ENCODE results near the gene POLH.

POLH gene

DNA sequence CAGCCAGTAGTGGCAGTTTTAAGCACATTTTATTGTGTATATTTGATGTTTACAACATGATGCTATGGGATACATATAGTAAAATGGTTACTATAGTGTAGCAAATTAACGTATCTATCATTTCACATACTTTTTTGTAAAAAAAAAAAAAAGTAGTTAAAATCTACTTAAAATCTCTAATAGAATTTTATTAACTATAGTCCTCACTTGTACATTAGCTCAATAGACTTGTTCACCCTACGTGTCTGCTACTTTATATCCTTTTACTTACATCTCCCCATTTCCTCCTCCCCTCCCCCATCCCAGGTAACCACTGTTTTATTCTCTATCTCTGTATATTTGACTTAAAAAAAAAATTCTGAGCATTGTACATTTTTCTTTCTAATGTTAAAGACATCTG is 30.0 kb downstream of the POLH start:
- no peak for DNase-seq (ENCODE audit: low read depth)

DNA sequence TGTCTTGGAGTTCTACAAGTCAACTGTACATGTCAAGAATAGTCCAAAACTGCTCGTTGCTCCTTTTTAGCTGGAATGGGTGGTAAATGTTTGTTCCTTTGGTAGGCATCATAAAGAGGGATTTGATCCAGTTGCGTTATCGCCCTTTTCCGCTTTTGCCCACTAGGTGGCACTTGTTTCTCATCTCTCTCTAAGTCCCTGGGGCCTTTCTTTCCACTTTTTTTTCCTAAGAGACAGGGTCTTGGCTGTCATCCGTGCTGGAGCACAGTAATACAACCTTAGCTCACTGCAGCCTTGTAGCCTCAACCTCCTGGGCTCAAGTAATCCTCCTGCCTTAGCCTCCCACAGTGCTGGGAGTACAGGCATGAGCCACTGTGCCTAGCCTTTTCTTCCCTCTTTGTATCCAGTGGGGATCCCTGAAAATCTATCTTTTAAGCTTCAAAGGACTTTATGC is 32.4 kb downstream of the POLH start:
- peak; percentile 40 for DNase-seq (ENCODE audit: low read depth)

- no peak for DNase-seq (ENCODE audit: low read depth)
Measured at GRCh38 chr6:43608807-43609206, 32.8 kb downstream of the POLH start.

DNA sequence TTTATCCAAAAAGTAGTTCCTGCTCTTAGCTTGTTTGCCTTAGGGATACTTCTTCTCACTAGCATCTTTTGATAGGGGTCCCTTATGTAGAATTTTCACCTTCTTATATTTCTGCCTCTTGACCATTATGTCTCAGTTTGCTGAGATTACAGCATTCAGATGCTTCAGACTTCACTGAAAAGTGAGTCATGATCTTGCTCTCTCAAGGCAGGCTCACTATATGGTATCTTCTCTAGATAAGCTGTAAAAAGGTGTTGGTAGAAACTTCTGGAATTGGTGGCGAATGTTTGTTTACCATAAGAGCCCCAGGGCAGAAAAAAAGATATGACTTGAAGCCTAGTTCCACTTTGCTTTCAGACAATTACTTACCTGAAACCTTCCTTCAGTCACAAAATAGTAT is 33.4 kb downstream of the POLH start:
- no peak for DNase-seq (ENCODE audit: low read depth)

- DNase-seq (ENCODE audit: low read depth) = no peak
Measured at GRCh38 chr6:43610431-43610830, 34.4 kb downstream of the POLH start.

DNA sequence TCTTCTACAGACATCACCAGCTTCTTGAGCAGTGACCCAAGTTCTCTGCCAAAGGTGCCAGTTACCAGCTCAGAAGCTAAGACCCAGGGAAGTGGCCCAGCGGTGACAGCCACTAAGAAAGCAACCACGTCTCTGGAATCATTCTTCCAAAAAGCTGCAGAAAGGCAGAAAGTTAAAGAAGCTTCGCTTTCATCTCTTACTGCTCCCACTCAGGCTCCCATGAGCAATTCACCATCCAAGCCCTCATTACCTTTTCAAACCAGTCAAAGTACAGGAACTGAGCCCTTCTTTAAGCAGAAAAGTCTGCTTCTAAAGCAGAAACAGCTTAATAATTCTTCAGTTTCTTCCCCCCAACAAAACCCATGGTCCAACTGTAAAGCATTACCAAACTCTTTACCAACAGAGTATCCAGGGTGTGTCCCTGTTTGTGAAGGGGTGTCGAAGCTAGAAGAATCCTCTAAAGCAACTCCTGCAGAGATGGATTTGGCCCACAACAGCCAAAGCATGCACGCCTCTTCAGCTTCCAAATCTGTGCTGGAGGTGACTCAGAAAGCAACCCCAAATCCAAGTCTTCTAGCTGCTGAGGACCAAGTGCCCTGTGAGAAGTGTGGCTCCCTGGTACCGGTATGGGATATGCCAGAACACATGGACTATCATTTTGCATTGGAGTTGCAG is 37.9 kb downstream of the POLH start:
- DNase-seq (ENCODE audit: low read depth) = no peak

DNA sequence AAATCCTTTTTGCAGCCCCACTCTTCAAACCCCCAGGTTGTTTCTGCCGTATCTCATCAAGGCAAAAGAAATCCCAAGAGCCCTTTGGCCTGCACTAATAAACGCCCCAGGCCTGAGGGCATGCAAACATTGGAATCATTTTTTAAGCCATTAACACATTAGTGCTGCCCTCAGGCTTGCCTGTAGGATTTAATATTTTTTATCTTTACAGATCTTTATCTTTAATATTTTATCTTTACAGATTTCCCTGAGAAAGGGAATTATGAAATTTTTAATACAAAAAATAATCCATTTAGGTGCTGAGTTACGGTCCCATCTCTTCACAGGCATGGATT is 38.4 kb downstream of the POLH start:
- DNase-seq (ENCODE audit: low read depth) = no peak

GRCh38 chr6:43616725-43617472 is 40.9 kb downstream of the POLH start:
- DNase-seq (ENCODE audit: low read depth) = no peak

- DNase-seq (ENCODE audit: low read depth) = no peak
Measured at GRCh38 chr6:43621078-43621835, 45.3 kb downstream of the POLH start.

- DNase-seq (ENCODE audit: low read depth) = no peak
Measured at GRCh38 chr6:43621836-43622180, 45.8 kb downstream of the POLH start.

DNA sequence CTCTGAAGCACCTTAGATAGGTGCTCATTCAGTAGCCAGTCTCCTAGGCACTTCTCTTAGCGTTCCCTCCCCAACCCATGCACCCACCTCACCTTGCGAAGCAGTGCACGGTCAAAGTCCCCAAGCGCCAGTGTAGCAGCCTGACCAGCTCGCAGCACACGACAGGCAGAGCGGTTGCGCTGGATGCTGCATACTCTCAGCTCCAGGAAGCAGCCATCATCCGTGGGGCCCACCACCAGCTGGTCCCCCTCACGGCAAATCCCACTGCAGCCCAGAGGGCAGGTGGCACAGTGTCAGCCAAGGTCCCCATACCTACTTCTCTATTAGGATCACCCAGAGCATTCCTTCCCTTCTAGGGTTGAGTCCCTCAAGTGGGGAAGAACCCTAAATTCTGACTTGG is 46.6 kb downstream of the POLH start:
- DNase-seq (ENCODE audit: low read depth) = no peak

DNA sequence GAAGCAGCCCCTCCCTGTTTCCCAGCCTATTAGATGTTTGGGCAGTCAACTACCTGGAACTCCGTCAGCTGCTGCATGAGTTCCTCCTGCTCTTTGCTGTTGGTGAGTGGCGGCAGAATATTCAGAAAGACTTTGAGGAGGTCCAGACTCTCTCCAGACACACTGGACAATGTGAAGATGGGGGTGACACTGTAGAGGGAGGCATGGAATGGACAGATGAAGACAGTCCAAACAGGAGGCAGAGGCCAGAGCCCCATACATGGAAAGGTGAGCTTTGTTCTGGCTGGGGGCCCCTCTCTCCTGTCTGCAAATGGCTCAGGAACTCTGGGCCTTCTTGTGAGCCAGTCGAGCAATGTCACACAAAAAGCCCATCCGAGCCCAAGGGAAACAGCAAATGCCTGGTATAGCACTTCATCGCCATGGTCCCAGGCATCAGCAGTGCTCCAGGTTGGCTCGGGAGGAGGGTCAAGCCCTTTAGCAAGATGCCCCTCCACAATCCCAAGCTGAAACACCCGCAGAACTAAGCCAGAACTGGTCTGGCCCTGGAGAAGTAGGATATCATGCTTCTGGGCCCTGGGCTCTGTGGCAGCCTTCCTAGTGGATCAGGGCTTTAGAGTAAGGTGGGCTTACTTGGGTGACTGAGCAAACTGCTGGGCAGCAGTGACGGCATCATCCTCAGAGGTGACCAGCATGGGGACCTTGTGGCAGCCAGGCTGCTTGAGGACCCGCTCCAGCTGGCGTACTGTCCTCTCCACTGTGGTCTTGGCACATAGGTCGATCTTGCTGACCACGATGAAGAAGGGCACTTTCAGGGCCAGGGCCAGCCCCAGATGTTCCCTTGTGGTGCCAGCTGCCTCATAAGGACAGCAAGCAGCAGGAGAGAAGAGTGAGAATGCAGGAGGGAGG is 48.1 kb downstream of the POLH start:
- no peak for DNase-seq (ENCODE audit: low read depth)

GRCh38 chr6:43624786-43625288 is 48.9 kb downstream of the POLH start:
- no peak for DNase-seq (ENCODE audit: low read depth)

DNA sequence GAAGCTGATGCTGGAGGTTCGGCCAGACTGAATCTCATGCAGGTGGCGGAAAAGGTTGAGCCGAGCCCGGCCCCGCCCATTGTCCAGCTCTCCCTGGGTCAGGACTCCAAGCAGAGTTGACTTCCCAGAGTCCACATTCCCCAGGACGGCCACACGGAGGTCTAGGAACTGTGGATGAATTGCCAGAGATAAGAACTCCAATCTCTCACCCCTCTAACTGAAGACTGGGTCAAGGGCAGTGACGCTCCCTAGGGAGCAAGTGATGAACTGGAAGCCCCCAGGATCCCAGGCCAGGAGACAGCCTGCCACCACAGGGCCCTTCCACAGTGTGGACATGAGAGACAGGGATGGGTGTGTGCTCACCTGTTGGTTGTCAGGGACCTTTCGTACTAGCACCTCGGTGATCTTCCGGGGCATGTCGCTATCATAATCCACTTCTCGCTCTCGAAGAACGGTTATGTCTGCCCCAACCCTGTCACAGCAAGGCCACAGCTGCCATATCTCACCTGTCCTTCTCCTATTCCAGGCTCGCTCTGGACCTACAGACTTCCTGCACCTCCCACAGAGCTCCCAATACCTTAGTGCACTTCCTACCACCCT is 49.5 kb downstream of the POLH start:
- DNase-seq (ENCODE audit: low read depth) = no peak

DNA sequence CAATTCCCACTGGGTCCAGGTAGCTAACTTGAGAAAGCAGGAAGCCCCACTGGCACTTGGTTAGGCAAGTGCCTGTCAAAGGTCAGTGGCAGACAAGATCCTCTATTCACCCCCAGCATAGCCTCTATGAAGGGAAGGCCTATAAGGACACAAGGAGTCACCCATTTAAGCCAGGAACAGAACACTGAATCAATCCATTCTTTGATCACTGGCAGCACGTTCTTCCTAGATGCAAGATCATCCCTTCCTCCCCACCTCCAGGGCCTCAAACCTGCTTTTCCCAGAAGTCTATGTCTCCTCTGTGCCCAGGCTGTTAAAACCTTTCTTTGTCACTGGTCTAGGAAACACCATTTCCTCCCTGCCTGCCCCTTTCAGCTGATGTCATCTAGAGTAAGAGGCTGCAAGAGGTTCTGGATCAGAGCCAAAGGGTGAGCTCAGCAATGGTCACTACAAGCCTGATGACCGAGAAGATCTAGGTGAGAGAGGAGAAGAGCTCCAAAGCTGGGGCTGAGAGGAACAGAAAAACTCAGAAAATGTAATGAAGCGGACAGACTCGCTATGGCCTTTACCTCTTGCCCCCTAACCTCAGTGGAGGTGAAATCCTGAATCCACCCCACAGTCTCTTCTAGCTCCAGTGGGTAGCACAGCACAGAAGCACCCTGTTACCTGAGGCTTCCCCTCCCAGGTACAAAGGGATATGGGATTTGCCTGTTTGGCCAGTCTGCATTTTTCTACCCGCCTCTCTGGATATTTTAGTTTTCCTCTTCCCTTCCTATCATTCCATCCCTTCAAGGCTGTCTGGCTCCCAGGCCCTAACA is 51.2 kb downstream of the POLH start:
- DNase-seq (ENCODE audit: low read depth) = no peak

- peak; percentile 25 for DNase-seq (ENCODE audit: low read depth)
Measured at GRCh38 chr6:43628393-43629103, 52.6 kb downstream of the POLH start.

GRCh38 chr6:43629104-43629504 is 53.1 kb downstream of the POLH start, which contains the start of gene GTPBP2:
Gene GTPBP2, minus strand, starts transcription at chr6:43629264. Its CDS starts 102 bp downstream, at chr6:43629162.
- peak; percentile 94 for DNase-seq (ENCODE audit: low read depth)

DNA sequence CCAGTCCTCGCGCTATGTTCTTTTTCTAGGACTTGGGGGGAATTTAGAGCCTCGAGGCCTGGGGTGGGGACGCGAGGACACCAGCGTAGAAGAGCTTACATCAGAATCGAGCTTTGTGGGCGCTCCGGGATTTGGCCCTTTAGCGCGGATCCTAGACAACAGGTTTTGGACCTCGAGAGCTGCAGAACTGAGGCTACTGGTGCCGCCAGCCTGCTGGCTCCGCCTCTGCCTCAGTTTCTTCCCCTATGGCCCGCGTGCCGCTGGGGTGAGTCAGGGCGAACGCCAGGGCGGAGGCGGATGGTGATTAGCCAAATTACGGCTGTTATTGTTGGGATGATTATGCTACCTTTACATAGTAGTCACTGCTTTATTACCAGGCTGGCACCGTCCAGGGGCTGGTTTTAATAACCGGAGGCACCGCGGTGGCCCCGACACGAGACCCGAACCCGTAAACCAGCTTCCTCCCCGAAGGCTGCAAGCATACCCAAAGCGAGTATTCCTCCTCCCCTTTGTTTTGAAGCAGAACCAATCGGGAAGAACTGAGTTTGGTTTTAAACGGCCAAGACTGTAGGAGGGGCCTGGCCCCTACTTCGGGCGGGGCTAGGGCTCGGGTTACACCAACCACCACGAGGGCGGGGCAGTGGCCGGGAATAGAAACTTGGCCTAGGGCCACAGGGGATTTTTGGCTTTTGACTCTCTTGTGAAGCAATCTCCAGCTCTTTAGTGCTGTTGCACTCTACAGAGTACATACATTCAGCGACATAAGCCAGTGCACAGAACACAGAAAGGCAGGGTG is 53.7 kb downstream of the POLH start:
- DNase-seq (ENCODE audit: low read depth) = peak; percentile 84
